Stimulated activated CD8-positive, alpha-beta memory T cell treated with anti-CD3 and anti-CD28 coated beads, Interleukin-7, amount 100 ng/mL, for 1 hour (primary cell): ENCODE data around the gene STX16.
"Not testable (repeated sequence)": the region's sequence is repeated elsewhere in the genome, so short reads cannot be mapped to it uniquely, and the experiment has no call there.

ENCODE experiments used
- DNase-seq, 2 donors: peaks; one replicate each; pipeline ENCODE4 v3.0.0-alpha.2; 2020; ENCODE audit warnings: low read depth in 2 of 2

Gene STX16

DNA sequence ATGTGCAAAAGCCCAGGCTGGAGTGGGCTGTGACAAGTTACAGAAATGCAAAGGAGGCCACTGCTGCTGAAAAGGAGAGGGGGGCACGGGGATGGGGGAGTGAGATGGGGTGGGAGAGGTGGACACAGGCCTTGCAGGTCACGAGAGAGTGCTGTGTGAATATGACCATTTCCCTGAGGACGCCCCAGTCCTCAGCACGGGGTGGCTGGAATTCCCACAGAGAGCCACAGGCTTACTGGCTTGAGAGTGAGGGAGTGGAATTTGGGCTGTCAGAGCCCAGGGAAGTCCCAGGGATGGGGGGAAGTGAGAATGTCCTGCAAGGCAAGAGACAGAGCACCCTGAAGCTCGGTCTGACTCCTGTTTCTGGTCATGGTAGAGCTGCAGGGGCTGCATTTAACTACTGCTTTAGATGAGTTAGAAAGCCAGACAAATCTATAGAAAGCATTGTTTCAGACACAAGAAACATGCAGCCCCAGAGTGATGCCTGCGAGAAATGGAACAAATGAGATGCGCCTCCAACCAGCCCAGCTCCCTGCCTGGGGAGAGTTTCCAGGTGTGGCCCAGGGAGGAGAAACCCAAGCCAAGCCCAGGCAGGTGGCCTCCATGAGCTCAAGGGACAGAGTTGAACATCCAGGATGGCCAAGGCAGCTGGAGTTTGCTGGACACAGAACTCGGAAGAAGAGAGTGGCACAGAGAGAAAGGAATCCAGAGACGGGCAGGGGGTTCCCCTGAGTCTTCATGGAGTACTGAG lies 72.0 kb downstream of the STX16 start:
- no peak for DNase-seq

DNA sequence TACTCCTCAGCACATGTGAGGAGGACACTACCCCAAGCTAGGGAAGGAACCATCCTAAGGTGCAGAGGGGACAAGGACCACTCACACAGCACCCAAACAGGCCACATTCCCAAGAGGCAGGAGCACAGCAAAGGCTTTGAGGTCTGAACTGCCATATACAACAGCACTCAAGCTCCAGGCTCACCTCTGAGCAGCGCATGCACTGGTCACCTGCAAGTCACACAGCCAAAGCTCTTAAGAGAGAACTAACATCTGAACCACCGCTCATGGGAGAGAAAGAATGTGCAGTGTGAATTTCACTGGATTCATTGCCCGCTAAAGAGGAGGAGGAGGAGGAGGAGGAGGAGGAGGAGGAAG lies 72.5 kb downstream of the STX16 start:
- no peak for DNase-seq

- DNase-seq: not testable (repeated sequence)
These were observed 75.1 kb downstream of the STX16 start for GRCh38 chr20:58726156-58726555.
